SH-SY5Y (cell line): ENCODE measurements around the gene FAM199X.

ENCODE experiments used
- GATA2 ChIP-seq: IDR thresholded peaks from 2 replicates; pipeline ENCODE4 v1.6.1; 2011; ENCODE audit warnings: mild to moderate bottlenecking, low read depth, low read length
- GATA3 ChIP-seq: IDR thresholded peaks from 2 replicates; pipeline ENCODE4 v1.6.1; 2011; ENCODE audit warnings: low read depth, mild to moderate bottlenecking, low read length, moderate library complexity

- TF ChIP-seq GATA2 (no peak), GATA3 (no peak)
Observed at GRCh38 chrX:104117759-104118158, 48.5 kb upstream of the FAM199X start.
